Astrocyte (in vitro differentiated cells and primary cell): ENCODE measurements around the gene SMOC2.

Source experiments
- CTCF ChIP-seq: IDR thresholded peaks from 2 replicates; pipeline ENCODE4 v1.5.1; 2011; ENCODE audit warnings: low read depth, mild to moderate bottlenecking, inconsistent platforms, low read length, moderate library complexity; ENCODE audit not compliant: insufficient read depth
- EZH2 ChIP-seq: IDR thresholded peaks from 2 replicates; pipeline ENCODE4 v1.6.1; 2012; ENCODE audit warnings: mild to moderate bottlenecking, low read length, inconsistent platforms; ENCODE audit not compliant: insufficient read depth

DNA sequence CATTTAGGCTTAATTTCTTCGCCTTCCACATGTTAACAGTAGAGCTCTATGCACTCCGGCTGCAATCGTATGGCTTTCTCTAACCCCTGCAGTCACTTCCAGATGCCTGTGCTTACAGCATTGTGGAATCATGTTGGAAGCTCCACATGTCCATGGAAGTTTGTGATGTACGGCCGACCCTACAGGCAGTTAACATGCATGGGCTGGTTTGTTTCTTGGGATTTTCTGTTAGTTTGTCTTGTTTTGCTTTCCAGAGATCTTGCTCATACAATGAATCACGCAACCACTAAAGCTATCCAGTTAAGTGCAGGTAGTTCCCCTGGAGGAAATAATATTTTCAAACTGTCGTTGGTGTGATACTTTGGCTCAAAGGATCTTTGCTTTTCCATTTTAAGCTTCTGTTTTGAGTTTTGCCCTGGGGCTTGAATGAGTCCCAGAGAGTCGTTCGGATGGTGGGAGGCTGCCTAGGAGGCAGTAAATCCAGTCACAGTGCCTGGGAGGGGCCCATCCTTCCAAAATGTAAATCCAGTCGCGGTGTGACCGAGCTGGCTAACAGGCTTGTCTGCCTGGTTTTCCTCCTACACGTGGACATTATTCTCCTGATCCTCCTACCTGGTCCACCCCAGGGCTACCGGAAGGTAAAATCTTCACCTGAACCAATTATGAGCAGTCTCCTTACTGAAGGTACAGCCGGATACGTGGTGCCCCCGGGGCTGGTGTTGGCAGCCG is 225.9 kb downstream of the SMOC2 start:
- TF ChIP-seq EZH2 (no peak), CTCF (no peak)
